ENCODE data around the gene OR51D1. TPM values are rescaled to one million over a fixed set of nuclear protein-coding genes. Genes with fewer than 3 reads are reported as not detected.

Gene OR51D1
- total RNA-seq, 1 experiment from 2014 or later, result not detected

GRCh38 chr11:4682623-4683419 is 45.5 kb downstream of the OR51D1 start:
- ChIA-PET CTCF (no interaction called here), POLR2A (ENCODE audit: low non-redundant PET) (no interaction called here)
- peak; percentile 22 for DNase-seq (ENCODE audit: low spot score)
- H3K4me3 ChIP-seq (ENCODE audit: low read depth, low read length, poor library complexity, severe bottlenecking), result no peak overlapping the region
- no peak for TF ChIP-seq EZH2 (IDR thresholded peaks at IDR 0.05; ENCODE audit: borderline replicate concordance, low read depth, low read length, poor library complexity, severe bottlenecking)
- TF ChIP-seq, protein P1, sequence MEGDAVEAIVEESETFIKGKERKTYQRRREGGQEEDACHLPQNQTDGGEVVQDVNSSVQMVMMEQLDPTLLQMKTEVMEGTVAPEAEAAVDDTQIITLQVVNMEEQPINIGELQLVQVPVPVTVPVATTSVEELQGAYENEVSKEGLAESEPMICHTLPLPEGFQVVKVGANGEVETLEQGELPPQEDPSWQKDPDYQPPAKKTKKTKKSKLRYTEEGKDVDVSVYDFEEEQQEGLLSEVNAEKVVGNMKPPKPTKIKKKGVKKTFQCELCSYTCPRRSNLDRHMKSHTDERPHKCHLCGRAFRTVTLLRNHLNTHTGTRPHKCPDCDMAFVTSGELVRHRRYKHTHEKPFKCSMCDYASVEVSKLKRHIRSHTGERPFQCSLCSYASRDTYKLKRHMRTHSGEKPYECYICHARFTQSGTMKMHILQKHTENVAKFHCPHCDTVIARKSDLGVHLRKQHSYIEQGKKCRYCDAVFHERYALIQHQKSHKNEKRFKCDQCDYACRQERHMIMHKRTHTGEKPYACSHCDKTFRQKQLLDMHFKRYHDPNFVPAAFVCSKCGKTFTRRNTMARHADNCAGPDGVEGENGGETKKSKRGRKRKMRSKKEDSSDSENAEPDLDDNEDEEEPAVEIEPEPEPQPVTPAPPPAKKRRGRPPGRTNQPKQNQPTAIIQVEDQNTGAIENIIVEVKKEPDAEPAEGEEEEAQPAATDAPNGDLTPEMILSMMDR (conservative IDR thresholded peaks at IDR 0.05; ENCODE audit: low read depth, low read length), result no peak
- BruUV-seq (replicated peaks), result no TSS peak
- H3K36me3 ChIP-seq (ENCODE audit: insufficient read depth, low read length, poor library complexity, severe bottlenecking), result no peaks in the 10 kb centered on the region
- H3K9me3 ChIP-seq (ENCODE audit: low read depth, low read length, poor library complexity, severe bottlenecking), result no peaks in the 10 kb centered on the region
- intact Hi-C loops (cut with micrococcal nuclease; ENCODE audit: unreplicated experiment), result no loop called here
- peaks cover 20% of the 10 kb centered on the region for H3K4me1 ChIP-seq (ENCODE audit: insufficient read depth, low read length, poor library complexity, severe bottlenecking)
- H3K27ac ChIP-seq (ENCODE audit: low read depth, low read length, poor library complexity, severe bottlenecking), result no peak overlapping the region
- no peaks in the 10 kb centered on the region for H3K27me3 ChIP-seq (replicated peaks; ENCODE audit: insufficient read depth, low read depth, low read length, poor library complexity)

- Histone ChIP-seq H3K27ac (ENCODE audit: low read depth, low read length, poor library complexity, severe bottlenecking) (no peak overlapping the region), H3K9me3 (ENCODE audit: low read depth, low read length, poor library complexity, severe bottlenecking) (no peaks in the 10 kb centered on the region), H3K4me1 (ENCODE audit: insufficient read depth, low read length, poor library complexity, severe bottlenecking) (peaks cover 12% of the 10 kb centered on the region), H3K27me3 (replicated peaks; ENCODE audit: insufficient read depth, low read depth, low read length, poor library complexity) (no peaks in the 10 kb centered on the region), H3K36me3 (ENCODE audit: insufficient read depth, low read length, poor library complexity, severe bottlenecking) (no peaks in the 10 kb centered on the region), H3K4me3 (ENCODE audit: low read depth, low read length, poor library complexity, severe bottlenecking) (no peak overlapping the region)
- BruUV-seq (replicated peaks), result no TSS peak
- no peak for TF ChIP-seq EZH2 (IDR thresholded peaks at IDR 0.05; ENCODE audit: borderline replicate concordance, low read depth, low read length, poor library complexity, severe bottlenecking)
- TF ChIP-seq, protein P1 (conservative IDR thresholded peaks at IDR 0.05; ENCODE audit: low read depth, low read length), result no peak
- DNase-seq (ENCODE audit: low spot score), result no peak
- intact Hi-C loops (cut with micrococcal nuclease; ENCODE audit: unreplicated experiment), result no loop called here
- ChIA-PET POLR2A (ENCODE audit: low non-redundant PET) (no interaction called here), CTCF (no interaction called here)
These were observed 47.5 kb downstream of the OR51D1 start for GRCh38 chr11:4684631-4685285.

Other genes starting within 250 kb of the OR51D1 start
- gene TRIM21, start 243.8 kb upstream of the OR51D1 start, total RNA-seq (2021), result 5.0 and 5.5 TPM in 2 replicates
- gene OR52K2, start 188.2 kb upstream of the OR51D1 start, total RNA-seq (2021), result not detected in 2 replicates
- gene OR52K1, start 154.8 kb upstream of the OR51D1 start, total RNA-seq (2021), result not detected in 2 replicates
- gene OR52M1, start 92.3 kb upstream of the OR51D1 start, total RNA-seq (2021), result not detected in 2 replicates
- not detected in 2 replicates for gene OR52I2, start 55.7 kb upstream of the OR51D1 start, total RNA-seq (2021)
- not detected in 2 replicates for gene OR52I1, start 43.4 kb upstream of the OR51D1 start, total RNA-seq (2021)
- 5.7 and 7.1 TPM in 2 replicates for gene TRIM68, start 29.2 kb upstream of the OR51D1 start, total RNA-seq (2021)
- gene OR51E1, start 6.5 kb downstream of the OR51D1 start, total RNA-seq (2021), result not detected in 2 replicates
- not detected in 2 replicates for gene OR51E2, start 60.4 kb downstream of the OR51D1 start, total RNA-seq (2021)
- gene MMP26, start 67.3 kb downstream of the OR51D1 start, total RNA-seq (2021), result not detected in 2 replicates
- not detected in 2 replicates for gene OR51F1, start 132.5 kb downstream of the OR51D1 start, total RNA-seq (2021)
- gene OR52R1, start 166.9 kb downstream of the OR51D1 start, total RNA-seq (2021), result not detected in 2 replicates
- not detected in 2 replicates for gene OR51F2, start 183.8 kb downstream of the OR51D1 start, total RNA-seq (2021)
- gene OR51S1, start 211.7 kb downstream of the OR51D1 start, total RNA-seq (2021), result not detected in 2 replicates
- gene OR51T1, start 244.4 kb downstream of the OR51D1 start, total RNA-seq (2021), result not detected in 2 replicates

All from A673 (cell line).